Endothelial cell of umbilical vein (primary cell): Measurements from ENCODE around the gene PDE3B.

ENCODE experiments used
- EZH2 ChIP-seq: IDR thresholded peaks from 2 replicates; pipeline ENCODE4 v1.6.1; 2012; ENCODE audit warnings: borderline replicate concordance, low read depth, mild to moderate bottlenecking, moderate library complexity, low read length, inconsistent platforms; ENCODE audit not compliant: severe bottlenecking
- JUN ChIP-seq: IDR thresholded peaks from 2 replicates; pipeline ENCODE4 v1.6.1; 2011; ENCODE audit warnings: borderline replicate concordance, low read depth; ENCODE audit not compliant: insufficient read length, insufficient read depth
- MYC ChIP-seq: IDR thresholded peaks from one replicate; pipeline ENCODE4 v1.6.1; 2011; ENCODE audit warnings: mild to moderate bottlenecking, low read depth, low read length
- POLR2A ChIP-seq: IDR thresholded peaks from 2 replicates; pipeline ENCODE4 v1.6.1; 2012; ENCODE audit warnings: low read depth, mild to moderate bottlenecking, control low read depth, low read length
- POLR2AphosphoS5 ChIP-seq: IDR thresholded peaks from 2 replicates; pipeline ENCODE4 v1.6.1; 2012; ENCODE audit warnings: low read depth, mild to moderate bottlenecking, control low read depth, low read length, moderate library complexity; ENCODE audit not compliant: insufficient read depth
- TF ChIP-seq, protein P1 (sequence below): IDR thresholded peaks from 2 replicates; pipeline ENCODE4 v1.6.1; 2011; ENCODE audit not compliant: insufficient read depth, insufficient read length
- TF ChIP-seq, protein P2 (sequence below), 2 donors: IDR thresholded peaks; 1 replicate in 1 of 2; 2 replicates in 1 of 2; pipeline ENCODE4 v1.5.1; 2011; ENCODE audit warnings: low read length in 2 of 2, mild to moderate bottlenecking in 2 of 2, moderate library complexity in 2 of 2, control low read depth in 1 of 2, inconsistent platforms in 1 of 2, low read depth in 1 of 2; ENCODE audit not compliant: insufficient read depth in 1 of 2; ENCODE audit errors: extremely low read depth in 1 of 2

DNA sequence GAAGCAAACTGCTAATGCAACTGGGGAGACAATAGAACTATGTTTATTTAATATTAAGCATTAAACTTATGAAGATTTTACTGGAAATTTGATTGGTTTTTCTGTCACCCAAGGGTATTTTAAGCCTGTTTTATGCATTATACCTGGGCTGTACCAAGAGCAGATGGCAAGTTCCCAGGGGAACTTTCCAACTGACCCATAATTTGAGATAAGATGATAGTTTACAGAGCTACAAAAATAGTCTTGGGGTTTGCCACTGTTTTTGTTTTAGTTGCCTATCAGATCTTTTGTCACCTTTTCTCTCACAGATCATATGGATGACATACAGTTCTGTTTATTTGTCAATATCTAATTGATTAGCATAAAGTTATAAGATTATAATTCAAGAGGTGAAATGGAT lies 43.9 kb downstream of the PDE3B start:
- TF ChIP-seq, protein P1, sequence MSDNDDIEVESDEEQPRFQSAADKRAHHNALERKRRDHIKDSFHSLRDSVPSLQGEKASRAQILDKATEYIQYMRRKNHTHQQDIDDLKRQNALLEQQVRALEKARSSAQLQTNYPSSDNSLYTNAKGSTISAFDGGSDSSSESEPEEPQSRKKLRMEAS: no peak
- no peak for TF ChIP-seq JUN
- TF ChIP-seq, protein P2, sequence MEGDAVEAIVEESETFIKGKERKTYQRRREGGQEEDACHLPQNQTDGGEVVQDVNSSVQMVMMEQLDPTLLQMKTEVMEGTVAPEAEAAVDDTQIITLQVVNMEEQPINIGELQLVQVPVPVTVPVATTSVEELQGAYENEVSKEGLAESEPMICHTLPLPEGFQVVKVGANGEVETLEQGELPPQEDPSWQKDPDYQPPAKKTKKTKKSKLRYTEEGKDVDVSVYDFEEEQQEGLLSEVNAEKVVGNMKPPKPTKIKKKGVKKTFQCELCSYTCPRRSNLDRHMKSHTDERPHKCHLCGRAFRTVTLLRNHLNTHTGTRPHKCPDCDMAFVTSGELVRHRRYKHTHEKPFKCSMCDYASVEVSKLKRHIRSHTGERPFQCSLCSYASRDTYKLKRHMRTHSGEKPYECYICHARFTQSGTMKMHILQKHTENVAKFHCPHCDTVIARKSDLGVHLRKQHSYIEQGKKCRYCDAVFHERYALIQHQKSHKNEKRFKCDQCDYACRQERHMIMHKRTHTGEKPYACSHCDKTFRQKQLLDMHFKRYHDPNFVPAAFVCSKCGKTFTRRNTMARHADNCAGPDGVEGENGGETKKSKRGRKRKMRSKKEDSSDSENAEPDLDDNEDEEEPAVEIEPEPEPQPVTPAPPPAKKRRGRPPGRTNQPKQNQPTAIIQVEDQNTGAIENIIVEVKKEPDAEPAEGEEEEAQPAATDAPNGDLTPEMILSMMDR (IDR thresholded peaks at IDR 0.05; ENCODE audit: extremely low read depth in 1 of 2, insufficient read depth in 1 of 2, low read depth in 1 of 2, low read length in 2 of 2): no peak
- no peak for TF ChIP-seq EZH2
- TF ChIP-seq POLR2AphosphoS5: no peak
- no peak for TF ChIP-seq POLR2A
- TF ChIP-seq MYC: no peak
